ENCODE measurements around the gene ADSL.

The ADSL gene

GRCh38 chr22:40330615-40331014, 15.7 kb upstream of the ADSL start:
- Histone ChIP-seq H3K36me3 (ENCODE audit: insufficient read depth, low read length) (peaks cover 26% of the 10 kb centered on the region), H3K4me2 (ENCODE audit: insufficient read depth, low read length) (no peak overlapping the region), H3K79me2 (ENCODE audit: insufficient read depth, low read length) (no peaks in the 10 kb centered on the region), H3K9ac (ENCODE audit: low read depth, low read length) (no peak overlapping the region), H3K27me3 (ENCODE audit: insufficient read depth, low read length, poor library complexity) (no peaks in the 10 kb centered on the region), H2AFZ (ENCODE audit: low read depth, low read length) (no peak overlapping the region), H3K4me3 (ENCODE audit: low read depth in 1 of 2, low read length in 2 of 2) (no peak overlapping the region), H3K4me1 (ENCODE audit: insufficient read depth, low read length) (peaks cover 33% of the 10 kb centered on the region), H3K27ac (ENCODE audit: low read length) (no peak overlapping the region), H4K20me1 (ENCODE audit: insufficient read depth, low read length) (no peaks in the 10 kb centered on the region), H3K9me3 (ENCODE audit: insufficient read depth, low read length, severe bottlenecking) (no peaks in the 10 kb centered on the region)
- DNase-seq (no peak), ATAC-seq (ENCODE audit: insufficient read depth, low read depth) (no peak)
- no peak for TF ChIP-seq EZH2 (IDR thresholded peaks at IDR 0.05; ENCODE audit: borderline replicate concordance, low read depth, low read length, severe bottlenecking)

DNA sequence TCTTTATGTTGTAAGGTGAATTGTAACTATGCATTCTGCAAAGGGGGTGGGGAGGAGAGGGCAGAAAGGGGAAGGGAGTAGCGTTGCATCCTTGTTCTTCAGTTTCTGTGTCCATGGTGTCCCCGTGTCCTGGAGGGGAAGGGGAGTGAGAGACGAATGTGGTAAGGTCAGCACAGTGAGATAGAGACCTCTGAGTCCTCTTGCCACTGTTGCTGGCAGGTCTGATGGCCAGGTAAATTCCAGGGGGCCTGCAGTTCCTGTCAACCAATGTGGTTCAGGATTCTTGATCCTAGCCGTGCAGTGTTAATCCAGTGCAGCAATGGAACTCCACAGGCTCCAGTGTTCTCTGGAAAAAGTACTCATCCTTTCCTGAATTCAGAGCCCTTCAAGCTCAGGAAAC, 14.6 kb upstream of the ADSL start:
- no peak overlapping the region for H3K4me3 ChIP-seq (ENCODE audit: low read depth in 1 of 2, low read length in 2 of 2)
- no peak overlapping the region for H3K4me2 ChIP-seq (ENCODE audit: insufficient read depth, low read length)
- no peak overlapping the region for H2AFZ ChIP-seq (ENCODE audit: low read depth, low read length)
- DNase-seq, result no peak
- peaks cover 23% of the 10 kb centered on the region for H3K36me3 ChIP-seq (ENCODE audit: insufficient read depth, low read length)
- ATAC-seq (ENCODE audit: insufficient read depth, low read depth), result no peak
- peaks cover 36% of the 10 kb centered on the region for H3K4me1 ChIP-seq (ENCODE audit: insufficient read depth, low read length)
- H3K27ac ChIP-seq (ENCODE audit: low read length), result no peak overlapping the region
- H4K20me1 ChIP-seq (ENCODE audit: insufficient read depth, low read length), result no peaks in the 10 kb centered on the region
- no peaks in the 10 kb centered on the region for H3K9me3 ChIP-seq (ENCODE audit: insufficient read depth, low read length, severe bottlenecking)
- no peaks in the 10 kb centered on the region for H3K27me3 ChIP-seq (ENCODE audit: insufficient read depth, low read length, poor library complexity)
- H3K79me2 ChIP-seq (ENCODE audit: insufficient read depth, low read length), result no peaks in the 10 kb centered on the region
- TF ChIP-seq EZH2 (IDR thresholded peaks at IDR 0.05; ENCODE audit: borderline replicate concordance, low read depth, low read length, severe bottlenecking) (no peak), CTCF (IDR thresholded peaks at IDR 0.05; ENCODE audit: borderline replicate concordance, extremely low read depth, low read length, poor library complexity, severe bottlenecking) (no peak)
- no peak overlapping the region for H3K9ac ChIP-seq (ENCODE audit: low read depth, low read length)

DNA sequence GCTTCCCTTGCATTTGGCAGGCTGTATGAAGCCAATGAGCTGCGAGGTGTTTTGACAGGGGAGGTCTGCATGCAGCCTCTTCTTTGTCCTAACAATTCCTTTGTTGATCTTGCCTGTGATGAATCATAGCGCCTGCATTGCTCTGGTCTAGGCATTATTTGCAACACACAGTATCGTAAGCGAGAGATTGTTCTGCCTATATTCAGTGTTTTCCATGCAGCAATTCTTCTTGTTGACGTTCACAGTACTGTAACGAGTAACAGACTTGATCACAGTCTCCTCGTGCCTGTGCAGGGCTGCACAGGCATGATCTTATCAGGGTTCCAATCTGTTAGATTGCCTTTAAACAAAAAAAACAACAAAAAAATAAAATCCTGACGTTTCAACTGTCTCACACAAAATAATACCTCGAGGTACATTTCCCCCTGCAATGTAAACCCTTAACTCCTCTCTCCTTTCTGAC, 13.9 kb upstream of the ADSL start:
- DNase-seq, result no peak
- H3K9ac ChIP-seq (ENCODE audit: low read depth, low read length), result no peak overlapping the region
- H3K4me1 ChIP-seq (ENCODE audit: insufficient read depth, low read length), result peaks cover 36% of the 10 kb centered on the region

DNA sequence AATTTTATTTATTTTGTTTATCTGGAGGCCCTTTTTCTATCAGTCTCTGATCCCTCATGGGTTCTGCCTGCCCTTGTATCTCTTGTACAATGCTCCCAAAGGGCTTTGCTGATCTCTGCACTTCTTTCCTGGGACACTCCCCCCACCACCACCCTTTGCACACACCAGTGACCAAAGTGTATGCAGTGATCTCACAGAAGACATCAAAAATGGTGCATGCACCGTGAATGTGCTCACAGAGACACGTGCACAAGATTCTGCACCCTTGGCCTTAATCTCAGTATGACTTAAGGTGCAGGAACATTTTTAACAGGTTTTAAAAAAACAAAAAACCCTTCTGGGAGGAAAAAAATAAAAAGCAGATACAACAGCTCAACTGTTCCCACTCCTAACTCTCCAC, 12.2 kb upstream of the ADSL start:
- ATAC-seq (ENCODE audit: insufficient read depth, low read depth) (no peak), DNase-seq (no peak)
- Histone ChIP-seq H3K4me3 (ENCODE audit: low read depth in 1 of 2, low read length in 2 of 2) (no peak overlapping the region), H3K27me3 (ENCODE audit: insufficient read depth, low read length, poor library complexity) (no peaks in the 10 kb centered on the region), H4K20me1 (ENCODE audit: insufficient read depth, low read length) (no peaks in the 10 kb centered on the region), H3K4me2 (ENCODE audit: insufficient read depth, low read length) (peak overlapping the region; percentile 9; the same call in 1 of the 2 replicates), H2AFZ (ENCODE audit: low read depth, low read length) (no peak overlapping the region), H3K79me2 (ENCODE audit: insufficient read depth, low read length) (no peaks in the 10 kb centered on the region), H3K9me3 (ENCODE audit: insufficient read depth, low read length, severe bottlenecking) (no peaks in the 10 kb centered on the region), H3K27ac (ENCODE audit: low read length) (no peak overlapping the region), H3K36me3 (ENCODE audit: insufficient read depth, low read length) (peaks cover 14% of the 10 kb centered on the region; the same call in 1 of the 2 replicates), H3K4me1 (ENCODE audit: insufficient read depth, low read length) (peaks cover 36% of the 10 kb centered on the region), H3K9ac (ENCODE audit: low read depth, low read length) (no peak overlapping the region)
- no peak for TF ChIP-seq CTCF (IDR thresholded peaks at IDR 0.05; ENCODE audit: borderline replicate concordance, extremely low read depth, low read length, poor library complexity, severe bottlenecking)
- no peak for TF ChIP-seq EZH2 (IDR thresholded peaks at IDR 0.05; ENCODE audit: borderline replicate concordance, low read depth, low read length, severe bottlenecking)

More for the DNA sequence above, 13.9 kb upstream of the ADSL start:
- Histone ChIP-seq H3K27ac (ENCODE audit: low read length) (no peak overlapping the region), H3K4me2 (ENCODE audit: insufficient read depth, low read length) (no peak overlapping the region), H3K27me3 (ENCODE audit: insufficient read depth, low read length, poor library complexity) (no peaks in the 10 kb centered on the region), H3K9me3 (ENCODE audit: insufficient read depth, low read length, severe bottlenecking) (no peaks in the 10 kb centered on the region), H2AFZ (ENCODE audit: low read depth, low read length) (no peak overlapping the region), H3K36me3 (ENCODE audit: insufficient read depth, low read length) (peaks cover 17% of the 10 kb centered on the region; the same call in 1 of the 2 replicates), H3K4me3 (ENCODE audit: low read depth in 1 of 2, low read length in 2 of 2) (no peak overlapping the region), H4K20me1 (ENCODE audit: insufficient read depth, low read length) (no peaks in the 10 kb centered on the region), H3K79me2 (ENCODE audit: insufficient read depth, low read length) (no peaks in the 10 kb centered on the region)
- ATAC-seq (ENCODE audit: insufficient read depth, low read depth), result 0 out of 3 replicates have a peak, but pooled peaks have one; percentile 25
- no peak for TF ChIP-seq CTCF (IDR thresholded peaks at IDR 0.05; ENCODE audit: borderline replicate concordance, extremely low read depth, low read length, poor library complexity, severe bottlenecking)
- no peak for TF ChIP-seq EZH2 (IDR thresholded peaks at IDR 0.05; ENCODE audit: borderline replicate concordance, low read depth, low read length, severe bottlenecking)

Measured in DND-41 (cell line).